GM12878 (cell line): ENCODE measurements around the gene NPHP1.

Experiments
- ATF3 ChIP-seq: IDR thresholded peaks from 2 replicates; pipeline ENCODE4 v1.6.1; 2011; ENCODE audit warnings: low read depth, mild to moderate bottlenecking, low read length, moderate library complexity, borderline replicate concordance; ENCODE audit errors: extremely low read depth
- ZNF274 ChIP-seq: IDR thresholded peaks from one replicate; pipeline ENCODE4 v1.8.0; 2011; ENCODE audit not compliant: insufficient read length, insufficient read depth

GRCh38 chr2:110216803-110217202 lies 12.0 kb upstream of the NPHP1 start:
- TF ChIP-seq ZNF274 (no peak), ATF3 (no peak)
